Mucosa of rectum (tissue), 2 donors: ENCODE measurements around the gene WAPL.

Experiments used
- H3K27ac ChIP-seq, 2 donors: one replicate each; pipeline ENCODE4 v1.7.0; 2013; ENCODE audit warnings: inconsistent platforms in 2 of 2, low read depth in 2 of 2, low read length in 2 of 2
- H3K27me3 ChIP-seq, 2 donors: one replicate each; pipeline ENCODE4 v1.7.0; 2013; ENCODE audit warnings: low read length in 2 of 2; ENCODE audit not compliant: control insufficient read depth in 2 of 2, insufficient read depth in 2 of 2
- H3K36me3 ChIP-seq, 2 donors: one replicate each; pipeline ENCODE4 v1.7.0; 2013; ENCODE audit warnings: low read length in 2 of 2; ENCODE audit not compliant: control insufficient read depth in 2 of 2, insufficient read depth in 2 of 2
- H3K4me1 ChIP-seq, 2 donors: one replicate each; pipeline ENCODE4 v1.7.0; 2013; ENCODE audit warnings: low read length in 2 of 2, mild to moderate bottlenecking in 1 of 2; ENCODE audit not compliant: control insufficient read depth in 2 of 2, insufficient read depth in 2 of 2
- H3K4me3 ChIP-seq, 2 donors: one replicate each; pipeline ENCODE4 v1.7.0; 2013; ENCODE audit warnings: low read length in 2 of 2
- H3K9ac ChIP-seq, 2 donors: one replicate each; pipeline ENCODE4 v1.7.0; 2013; ENCODE audit warnings: low read length in 2 of 2, low read depth in 1 of 2, mild to moderate bottlenecking in 1 of 2
- H3K9me3 ChIP-seq, 2 donors: one replicate each; pipeline ENCODE4 v1.7.0; 2013; ENCODE audit warnings: low read length in 2 of 2; ENCODE audit not compliant: control insufficient read depth in 2 of 2
- donor health status: healthy.
- donor health status: Normal muscosa, but diverticular disease.

Gene WAPL

DNA sequence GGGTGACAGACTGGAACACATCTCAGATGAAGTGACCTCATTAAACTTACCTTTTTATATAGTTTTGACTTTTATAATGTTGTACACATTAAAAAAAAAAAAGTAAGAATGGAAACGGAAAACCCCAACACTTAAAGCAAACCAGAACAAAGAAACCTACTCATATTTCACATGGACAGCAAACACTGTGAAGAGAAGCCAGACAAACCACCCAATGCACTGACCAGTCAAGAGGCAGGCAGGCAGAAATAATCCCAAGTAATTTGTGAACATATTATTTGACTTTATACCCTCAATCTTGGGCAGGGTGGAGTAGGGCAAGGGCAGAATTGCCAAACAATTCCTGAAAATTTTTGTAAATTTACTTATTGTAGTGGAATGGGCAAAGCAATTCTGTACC, 39.8 kb downstream of the WAPL start:
- Histone ChIP-seq H3K9ac (no peak overlapping the region), H3K27me3 (no peaks in the 10 kb centered on the region), H3K36me3 (peaks cover 12 to 30% of the 10 kb centered on the region in 2 donors), H3K27ac (no peak overlapping the region), H3K4me3 (no peak overlapping the region), H3K4me1 (no peaks in the 10 kb centered on the region), H3K9me3 (no peaks in the 10 kb centered on the region)

DNA sequence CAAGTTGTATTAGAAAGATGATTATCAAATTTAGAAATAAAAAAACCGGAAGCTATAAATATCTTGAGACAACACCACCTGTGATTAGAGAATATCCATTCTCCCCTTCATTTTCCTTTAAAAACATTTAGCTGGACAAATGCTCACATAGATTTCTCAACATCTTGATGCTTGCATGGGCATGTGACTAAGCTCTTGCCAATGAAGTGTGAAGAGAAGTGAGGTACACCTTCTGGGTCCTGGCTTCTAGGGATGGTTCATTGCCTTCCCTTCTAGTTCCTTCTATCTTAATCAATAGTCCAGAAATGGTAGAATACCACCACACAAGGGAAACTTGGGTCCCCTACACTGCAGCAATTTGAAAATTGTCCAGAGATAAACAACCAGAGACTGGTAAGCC, 41.0 kb downstream of the WAPL start:
- Histone ChIP-seq H3K4me1 (no peaks in the 10 kb centered on the region), H3K4me3 (no peak overlapping the region), H3K36me3 (peaks cover 5 to 29% of the 10 kb centered on the region in 2 donors), H3K27ac (no peak overlapping the region), H3K27me3 (no peaks in the 10 kb centered on the region), H3K9ac (no peak overlapping the region), H3K9me3 (no peaks in the 10 kb centered on the region)

GRCh38 chr10:86472061-86472460, 49.5 kb downstream of the WAPL start:
- Histone ChIP-seq H3K4me3 (no peak overlapping the region), H3K4me1 (no peaks in the 10 kb centered on the region), H3K36me3 (peaks cover 19 to 48% of the 10 kb centered on the region in 2 donors), H3K27me3 (no peaks in the 10 kb centered on the region), H3K9ac (no peak overlapping the region), H3K27ac (no peak overlapping the region), H3K9me3 (no peaks in the 10 kb centered on the region)

DNA sequence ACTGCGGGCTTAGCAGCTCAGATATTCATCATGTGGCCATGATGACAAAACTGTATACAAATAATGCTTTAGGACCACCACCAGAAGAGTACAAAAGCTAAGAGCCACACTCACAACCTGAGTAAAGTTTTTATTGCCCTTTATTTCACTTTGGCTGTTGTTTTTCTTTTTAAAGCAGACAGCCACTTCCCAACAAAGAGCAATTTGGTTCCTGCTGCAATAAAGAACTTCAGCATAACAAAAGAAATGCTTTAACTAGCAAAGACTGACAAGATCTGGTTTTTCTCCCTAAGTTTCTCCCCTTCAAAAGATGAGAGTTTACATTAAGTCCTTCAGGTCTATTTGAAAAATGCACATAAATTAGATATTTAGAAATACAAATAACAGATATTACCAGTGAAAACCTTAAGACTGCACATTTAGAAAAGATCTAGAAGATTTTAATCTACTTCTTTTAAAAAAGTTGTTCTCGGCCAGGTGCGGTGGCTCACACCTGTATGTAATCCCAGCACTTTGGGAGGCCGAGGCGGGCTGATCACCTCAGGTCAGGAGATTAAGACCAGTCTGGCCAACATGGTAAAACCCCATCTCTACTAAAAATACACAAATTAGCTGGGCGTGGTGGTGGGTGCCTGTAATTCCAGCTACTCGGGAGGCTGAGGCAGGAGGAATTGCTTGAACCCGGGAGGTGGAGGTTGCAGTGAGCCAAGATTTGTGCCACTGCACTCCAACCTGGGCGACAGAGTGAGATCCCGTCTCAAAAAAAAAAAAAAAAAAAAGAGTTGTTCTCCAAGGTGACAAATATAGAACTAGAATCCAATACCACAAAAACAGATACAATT, 59.4 kb downstream of the WAPL start:
- Histone ChIP-seq H3K4me3 (no peak overlapping the region), H3K27ac (no peak overlapping the region), H3K9me3 (no peaks in the 10 kb centered on the region), H3K27me3 (no peaks in the 10 kb centered on the region), H3K9ac (no peak overlapping the region), H3K4me1 (no peaks in the 10 kb centered on the region), H3K36me3 (peaks cover 53 to 57% of the 10 kb centered on the region in 2 donors)

GRCh38 chr10:86451604-86451960, 70.0 kb downstream of the WAPL start:
- H3K27ac ChIP-seq = no peak overlapping the region
- no peaks in the 10 kb centered on the region for H3K27me3 ChIP-seq
- no peak overlapping the region for H3K9ac ChIP-seq
- no peaks in the 10 kb centered on the region for H3K9me3 ChIP-seq
- H3K4me3 ChIP-seq = no peak overlapping the region
- H3K36me3 ChIP-seq = peaks cover 36 to 52% of the 10 kb centered on the region in 2 donors
- no peaks in the 10 kb centered on the region for H3K4me1 ChIP-seq

DNA sequence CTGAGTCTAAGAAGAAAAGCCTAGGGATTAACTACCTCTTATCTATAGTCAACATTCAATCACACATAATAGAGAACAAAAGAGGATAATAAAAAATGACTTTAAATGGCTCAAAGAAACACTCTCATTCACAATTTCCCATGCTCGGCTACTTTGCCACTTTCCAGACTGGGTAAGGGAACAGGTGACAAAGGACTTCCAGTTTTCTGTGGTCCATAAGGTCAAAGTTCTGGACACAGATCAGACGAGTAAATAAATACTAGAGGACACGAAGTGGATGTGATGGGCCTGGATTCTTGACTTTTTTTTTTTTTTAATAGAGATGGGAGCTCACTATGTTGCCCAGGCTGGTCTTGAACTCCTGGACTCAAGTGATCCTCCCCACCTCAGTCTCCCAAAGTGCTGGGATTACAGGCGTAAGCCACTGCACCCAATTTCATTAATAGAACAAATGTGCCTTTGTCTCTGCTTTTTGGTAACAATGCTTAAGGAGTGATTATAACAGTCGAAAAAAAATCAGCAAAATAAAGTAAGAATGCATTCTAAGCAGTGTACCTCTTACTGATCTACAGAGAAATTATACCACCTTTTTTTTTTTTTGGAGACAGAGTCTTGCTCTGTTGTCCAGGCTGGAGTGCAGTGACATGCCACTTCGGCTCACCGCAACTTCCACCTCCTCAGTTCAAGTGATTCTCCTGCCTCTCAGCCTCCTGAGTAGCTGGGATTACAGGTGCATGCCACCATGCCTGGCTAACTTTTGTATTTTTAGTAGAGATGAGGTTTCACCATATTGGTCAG, 70.6 kb downstream of the WAPL start:
- Histone ChIP-seq H3K4me1 (no peaks in the 10 kb centered on the region), H3K27ac (no peak overlapping the region), H3K4me3 (no peak overlapping the region), H3K9me3 (no peaks in the 10 kb centered on the region), H3K9ac (no peak overlapping the region), H3K36me3 (peaks cover 38 to 50% of the 10 kb centered on the region in 2 donors), H3K27me3 (no peaks in the 10 kb centered on the region)

DNA sequence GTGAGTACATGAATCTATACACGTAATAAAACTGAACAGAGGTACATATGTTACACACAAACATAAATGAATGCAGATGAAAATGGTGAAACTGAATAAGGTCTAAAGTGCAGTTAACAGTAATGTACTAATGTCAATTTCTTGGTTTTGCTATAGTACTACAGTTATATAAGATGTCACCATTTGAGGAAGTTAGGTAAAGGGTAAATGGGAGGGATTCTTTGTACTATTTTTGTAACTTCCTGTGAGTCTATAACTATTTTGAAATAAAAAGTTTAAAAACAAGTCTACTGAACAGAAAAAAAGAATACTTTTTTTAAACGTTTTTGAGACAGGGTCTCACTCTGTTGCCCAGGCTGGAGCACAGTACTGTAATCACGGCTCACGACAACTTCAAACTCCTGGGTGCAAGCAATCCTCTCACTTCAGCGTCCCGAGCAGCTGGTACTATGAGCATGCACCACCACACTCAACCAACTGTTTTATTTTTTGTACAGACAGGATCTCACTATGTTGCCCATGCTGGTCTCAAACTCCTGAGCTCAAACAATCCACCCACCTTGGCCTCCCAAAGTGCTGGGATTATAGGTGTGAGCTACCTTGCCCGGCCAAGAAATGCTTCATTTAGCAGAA, 71.5 kb downstream of the WAPL start:
- Histone ChIP-seq H3K27me3 (no peaks in the 10 kb centered on the region), H3K36me3 (peaks cover 47 to 48% of the 10 kb centered on the region in 2 donors), H3K4me1 (no peaks in the 10 kb centered on the region), H3K9me3 (no peaks in the 10 kb centered on the region), H3K4me3 (no peak overlapping the region), H3K9ac (no peak overlapping the region), H3K27ac (no peak overlapping the region)

DNA sequence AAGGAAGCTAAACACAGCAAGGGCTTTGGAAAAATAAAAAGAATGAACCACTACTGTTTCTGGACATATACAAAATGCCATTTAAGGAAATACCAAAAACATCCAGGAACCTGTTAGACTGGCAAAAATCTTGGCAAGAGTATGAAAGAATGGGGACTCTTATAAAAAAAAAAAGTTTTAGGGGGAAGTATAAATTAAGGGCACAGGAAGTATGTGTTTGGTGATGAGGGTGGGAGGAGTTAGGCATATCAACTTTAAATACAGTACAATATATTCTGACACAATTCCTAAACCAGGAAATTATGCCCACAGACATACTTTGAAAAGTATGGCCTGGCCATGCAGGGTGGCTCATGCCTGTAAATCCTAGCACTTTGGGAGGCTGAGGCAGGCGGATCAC, 74.2 kb downstream of the WAPL start:
- H3K36me3 ChIP-seq = peaks cover 42 to 47% of the 10 kb centered on the region in 2 donors
- no peak overlapping the region for H3K27ac ChIP-seq
- H3K9ac ChIP-seq = no peak overlapping the region
- H3K27me3 ChIP-seq = no peaks in the 10 kb centered on the region
- no peak overlapping the region for H3K4me3 ChIP-seq
- H3K4me1 ChIP-seq = no peaks in the 10 kb centered on the region
- no peaks in the 10 kb centered on the region for H3K9me3 ChIP-seq

GRCh38 chr10:86446987-86447386, 74.6 kb downstream of the WAPL start:
- H3K27ac ChIP-seq = no peak overlapping the region
- peaks cover 41 to 44% of the 10 kb centered on the region in 2 donors for H3K36me3 ChIP-seq
- H3K27me3 ChIP-seq = no peaks in the 10 kb centered on the region
- H3K4me3 ChIP-seq = no peak overlapping the region
- no peaks in the 10 kb centered on the region for H3K9me3 ChIP-seq
- no peak overlapping the region for H3K9ac ChIP-seq
- H3K4me1 ChIP-seq = no peaks in the 10 kb centered on the region

DNA sequence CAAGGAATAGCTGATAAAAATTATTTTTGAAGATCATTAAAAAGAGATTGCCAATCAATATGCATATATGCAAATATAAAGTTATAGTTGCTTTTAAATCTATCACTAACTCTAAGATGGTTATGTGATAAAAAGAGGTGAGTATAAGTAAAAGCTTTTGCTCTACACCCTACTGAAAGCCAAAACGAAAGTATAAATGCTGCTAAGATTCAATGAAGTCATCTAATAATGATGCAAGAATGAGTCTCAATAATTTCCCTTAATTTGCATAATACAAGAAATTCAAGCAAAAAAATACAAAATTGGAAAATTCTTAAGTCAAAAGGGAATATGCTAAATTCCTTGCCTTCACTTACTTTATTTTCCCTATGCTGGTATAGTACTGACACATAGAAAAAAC, 75.2 kb downstream of the WAPL start:
- H3K36me3 ChIP-seq = peaks cover 41 to 45% of the 10 kb centered on the region in 2 donors

More for the DNA sequence above, 75.2 kb downstream of the WAPL start:
- H3K27me3 ChIP-seq = no peaks in the 10 kb centered on the region
- no peak overlapping the region for H3K27ac ChIP-seq
- H3K4me3 ChIP-seq = no peak overlapping the region
- no peak overlapping the region for H3K9ac ChIP-seq
- no peaks in the 10 kb centered on the region for H3K4me1 ChIP-seq
- no peaks in the 10 kb centered on the region for H3K9me3 ChIP-seq
